Mucosa of stomach (tissue), 1 donor: ENCODE measurements around the gene GAD2.

ENCODE experiments used
- H3K27me3 ChIP-seq: one replicate; pipeline ENCODE4 v1.7.0; 2013; ENCODE audit warnings: mild to moderate bottlenecking, low read length; ENCODE audit not compliant: control insufficient read depth, insufficient read depth
- H3K36me3 ChIP-seq: one replicate; pipeline ENCODE4 v1.7.0; 2013; ENCODE audit warnings: low read length; ENCODE audit not compliant: control insufficient read depth, insufficient read depth
- H3K4me1 ChIP-seq: one replicate; pipeline ENCODE4 v1.7.0; 2013; ENCODE audit warnings: mild to moderate bottlenecking, low read length; ENCODE audit not compliant: control insufficient read depth, insufficient read depth
- H3K4me3 ChIP-seq: one replicate; pipeline ENCODE4 v1.7.0; 2013; ENCODE audit warnings: low read length
- H3K9ac ChIP-seq: one replicate; pipeline ENCODE4 v1.7.0; 2013; ENCODE audit warnings: mild to moderate bottlenecking, low read length, moderate library complexity
- H3K9me3 ChIP-seq: one replicate; pipeline ENCODE4 v1.7.0; 2013; ENCODE audit warnings: mild to moderate bottlenecking, low read length, moderate library complexity; ENCODE audit not compliant: control insufficient read depth
- donor health status: Pancreatic carcinoma.

The GAD2 gene

DNA sequence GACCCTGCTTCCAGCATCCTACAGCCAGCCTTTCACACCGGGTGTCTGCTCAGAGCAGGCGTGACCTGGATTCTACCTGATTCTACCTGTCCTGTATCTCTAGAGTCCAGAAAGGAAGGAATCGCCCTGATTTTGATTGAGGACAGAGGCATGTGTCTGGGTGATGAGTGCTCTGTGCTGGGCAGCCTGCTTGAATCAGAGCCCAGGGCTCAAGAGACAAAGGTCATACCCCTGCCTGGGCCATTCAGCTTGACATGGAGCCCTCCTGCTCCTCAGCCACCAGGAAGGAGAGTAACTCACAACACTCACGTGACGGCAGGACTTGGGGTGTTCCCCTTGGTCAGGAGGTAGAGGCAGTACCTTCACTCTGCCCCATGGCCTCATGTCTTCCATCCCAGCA is 11.2 kb downstream of the GAD2 start:
- no peaks in the 10 kb centered on the region for H3K4me1 ChIP-seq
- H3K36me3 ChIP-seq, result no peaks in the 10 kb centered on the region

DNA sequence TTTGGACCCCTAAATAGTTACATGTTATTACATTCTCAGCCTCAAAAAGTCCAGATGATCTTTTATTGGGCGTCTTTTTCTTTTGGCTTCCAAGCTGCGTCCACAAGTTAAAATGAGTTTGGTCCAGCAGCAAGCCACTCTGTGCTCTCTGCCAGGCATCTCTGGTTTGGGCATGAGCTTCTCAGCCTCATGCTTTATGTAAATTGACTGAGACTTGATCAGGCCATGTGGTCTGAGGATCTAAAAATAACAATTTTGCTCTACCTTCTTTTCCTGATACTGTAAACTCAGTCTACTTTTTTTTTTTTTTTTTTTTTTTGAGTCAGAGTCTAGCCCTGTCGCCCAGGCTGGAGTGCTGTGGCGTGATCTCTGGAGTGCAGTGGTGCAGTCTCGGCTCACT is 15.6 kb downstream of the GAD2 start:
- Histone ChIP-seq H3K9me3 (no peaks in the 10 kb centered on the region), H3K9ac (no peak overlapping the region), H3K27me3 (peaks cover 3% of the 10 kb centered on the region), H3K4me1 (no peaks in the 10 kb centered on the region), H3K36me3 (no peaks in the 10 kb centered on the region), H3K4me3 (no peak overlapping the region)

More for the DNA sequence above, 11.2 kb downstream of the GAD2 start:
- Histone ChIP-seq H3K9ac (no peak overlapping the region), H3K27me3 (peaks cover 12% of the 10 kb centered on the region), H3K4me3 (no peak overlapping the region), H3K9me3 (no peaks in the 10 kb centered on the region)

DNA sequence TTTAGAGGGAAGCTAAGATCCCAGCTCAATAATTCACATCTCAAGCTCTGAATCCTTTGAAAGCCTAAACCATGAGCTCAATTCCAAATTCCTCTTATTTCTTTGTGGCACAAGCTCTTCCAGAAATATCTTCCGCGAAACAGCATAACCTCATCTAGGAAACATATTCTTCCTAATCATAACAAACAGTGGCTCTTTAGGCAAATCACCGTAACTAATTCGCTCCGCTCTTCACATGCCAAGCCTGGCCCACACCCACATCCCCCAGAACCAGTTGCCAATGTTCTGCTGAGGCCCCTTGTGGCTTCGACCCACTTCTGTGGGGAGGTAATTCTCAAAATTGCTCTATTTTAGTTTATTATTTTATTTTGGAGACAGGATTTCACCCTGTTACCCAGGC is 19.2 kb downstream of the GAD2 start:
- Histone ChIP-seq H3K27me3 (no peaks in the 10 kb centered on the region), H3K4me1 (no peaks in the 10 kb centered on the region), H3K9me3 (no peaks in the 10 kb centered on the region), H3K36me3 (no peaks in the 10 kb centered on the region), H3K9ac (no peak overlapping the region), H3K4me3 (no peak overlapping the region)

GRCh38 chr10:26238378-26238777 is 21.8 kb downstream of the GAD2 start:
- Histone ChIP-seq H3K27me3 (peaks cover 2% of the 10 kb centered on the region), H3K4me1 (no peaks in the 10 kb centered on the region), H3K4me3 (no peak overlapping the region), H3K9ac (no peak overlapping the region), H3K9me3 (no peaks in the 10 kb centered on the region), H3K36me3 (no peaks in the 10 kb centered on the region)

GRCh38 chr10:26242706-26243350 is 26.3 kb downstream of the GAD2 start:
- Histone ChIP-seq H3K27me3 (peaks cover 3% of the 10 kb centered on the region), H3K4me3 (no peak overlapping the region), H3K36me3 (no peaks in the 10 kb centered on the region), H3K9me3 (no peaks in the 10 kb centered on the region), H3K4me1 (no peaks in the 10 kb centered on the region), H3K9ac (no peak overlapping the region)

DNA sequence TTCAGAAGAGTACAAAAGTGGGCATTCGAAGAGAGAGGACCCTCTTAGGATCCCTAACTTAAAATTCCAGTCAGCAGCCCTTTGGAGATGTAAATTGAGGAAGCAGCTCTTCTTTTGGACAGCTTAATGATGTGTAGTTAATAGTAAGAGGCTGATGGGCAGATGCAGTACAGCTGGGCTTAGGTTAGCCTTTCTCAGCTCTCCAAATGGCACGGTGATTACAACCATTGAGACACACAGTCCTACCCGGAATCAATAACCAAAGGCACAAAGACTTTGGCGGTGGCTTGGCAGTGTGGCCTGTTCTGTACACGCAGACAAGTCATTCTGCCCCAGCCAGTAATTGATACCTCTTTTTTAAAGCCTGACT is 26.8 kb downstream of the GAD2 start:
- Histone ChIP-seq H3K36me3 (no peaks in the 10 kb centered on the region), H3K9me3 (no peaks in the 10 kb centered on the region), H3K27me3 (peaks cover 3% of the 10 kb centered on the region)

DNA sequence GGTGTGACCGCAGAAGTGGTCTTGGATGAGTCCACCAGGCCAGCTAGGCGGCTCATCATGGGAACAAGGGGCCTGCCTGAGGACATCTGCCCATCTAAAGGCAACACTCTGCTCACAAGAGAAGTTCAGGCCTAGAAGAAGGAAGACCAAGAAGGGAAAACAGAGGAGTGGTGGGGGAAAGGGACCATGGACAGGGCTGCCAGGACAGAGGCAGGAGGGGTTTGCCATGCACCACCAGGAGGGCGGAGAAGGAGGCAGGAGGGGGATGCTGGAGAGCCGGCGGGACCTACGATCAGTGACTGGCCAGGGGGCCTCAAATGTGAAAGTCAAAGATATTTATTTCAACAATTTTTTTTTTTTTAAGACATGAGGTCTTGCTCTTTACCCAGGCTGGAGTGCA is 33.1 kb downstream of the GAD2 start:
- H3K9ac ChIP-seq, result no peak overlapping the region
- H3K36me3 ChIP-seq, result no peaks in the 10 kb centered on the region
- no peaks in the 10 kb centered on the region for H3K9me3 ChIP-seq
- H3K27me3 ChIP-seq, result no peaks in the 10 kb centered on the region
- H3K4me1 ChIP-seq, result no peaks in the 10 kb centered on the region
- H3K4me3 ChIP-seq, result no peak overlapping the region

More for the DNA sequence above, 26.8 kb downstream of the GAD2 start:
- Histone ChIP-seq H3K9ac (no peak overlapping the region), H3K4me1 (no peaks in the 10 kb centered on the region), H3K4me3 (no peak overlapping the region)

DNA sequence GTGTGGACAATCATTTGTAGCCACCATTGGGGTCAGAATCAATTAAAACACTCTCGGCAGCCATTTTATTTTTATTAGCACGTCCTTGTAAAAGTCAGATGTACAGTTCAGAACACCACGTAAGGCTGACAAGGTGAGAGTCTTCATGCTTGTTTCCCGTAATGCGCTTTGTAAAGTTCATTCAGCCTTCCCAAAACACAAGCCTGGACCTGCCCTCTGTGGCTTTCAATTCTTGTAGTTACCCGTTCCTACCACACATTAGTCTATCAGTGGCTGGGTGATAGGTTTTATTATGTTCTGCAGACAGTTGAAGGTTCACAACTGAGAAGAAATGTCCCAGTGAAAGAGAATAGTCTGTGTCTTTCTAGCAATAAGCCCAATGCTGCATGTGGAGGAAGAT is 35.4 kb downstream of the GAD2 start:
- Histone ChIP-seq H3K4me3 (no peak overlapping the region), H3K9ac (no peak overlapping the region), H3K4me1 (no peaks in the 10 kb centered on the region), H3K9me3 (no peaks in the 10 kb centered on the region), H3K36me3 (no peaks in the 10 kb centered on the region), H3K27me3 (no peaks in the 10 kb centered on the region)

GRCh38 chr10:26254616-26255015 is 38.0 kb downstream of the GAD2 start:
- Histone ChIP-seq H3K4me1 (no peaks in the 10 kb centered on the region), H3K27me3 (no peaks in the 10 kb centered on the region), H3K36me3 (no peaks in the 10 kb centered on the region), H3K9ac (no peak overlapping the region), H3K9me3 (no peaks in the 10 kb centered on the region), H3K4me3 (no peak overlapping the region)

GRCh38 chr10:26259341-26259740 is 42.8 kb downstream of the GAD2 start:
- H3K9ac ChIP-seq, result no peak overlapping the region

GRCh38 chr10:26269754-26270153 is 53.2 kb downstream of the GAD2 start:
- no peaks in the 10 kb centered on the region for H3K9me3 ChIP-seq
- no peaks in the 10 kb centered on the region for H3K36me3 ChIP-seq
- no peaks in the 10 kb centered on the region for H3K27me3 ChIP-seq
- no peak overlapping the region for H3K4me3 ChIP-seq
- H3K4me1 ChIP-seq, result no peaks in the 10 kb centered on the region
- H3K9ac ChIP-seq, result no peak overlapping the region

More at GRCh38 chr10:26259341-26259740, 42.8 kb downstream of the GAD2 start:
- no peaks in the 10 kb centered on the region for H3K9me3 ChIP-seq
- no peaks in the 10 kb centered on the region for H3K36me3 ChIP-seq
- no peak overlapping the region for H3K4me3 ChIP-seq
- H3K27me3 ChIP-seq, result no peaks in the 10 kb centered on the region
- no peaks in the 10 kb centered on the region for H3K4me1 ChIP-seq

GRCh38 chr10:26274391-26274790 is 57.8 kb downstream of the GAD2 start:
- Histone ChIP-seq H3K4me1 (no peaks in the 10 kb centered on the region), H3K9me3 (no peaks in the 10 kb centered on the region), H3K27me3 (no peaks in the 10 kb centered on the region)

GRCh38 chr10:26278295-26278694 is 61.7 kb downstream of the GAD2 start:
- Histone ChIP-seq H3K9ac (no peak overlapping the region), H3K9me3 (no peaks in the 10 kb centered on the region), H3K27me3 (no peaks in the 10 kb centered on the region), H3K4me3 (no peak overlapping the region), H3K36me3 (no peaks in the 10 kb centered on the region), H3K4me1 (no peaks in the 10 kb centered on the region)

More at GRCh38 chr10:26274391-26274790, 57.8 kb downstream of the GAD2 start:
- Histone ChIP-seq H3K4me3 (no peak overlapping the region), H3K36me3 (no peaks in the 10 kb centered on the region), H3K9ac (no peak overlapping the region)
